ENCODE results near the gene EGLN2.
"Not testable (repeated sequence)": the region's sequence is repeated elsewhere in the genome, so short reads cannot be mapped to it uniquely, and the experiment has no call there.

The EGLN2 gene

DNA sequence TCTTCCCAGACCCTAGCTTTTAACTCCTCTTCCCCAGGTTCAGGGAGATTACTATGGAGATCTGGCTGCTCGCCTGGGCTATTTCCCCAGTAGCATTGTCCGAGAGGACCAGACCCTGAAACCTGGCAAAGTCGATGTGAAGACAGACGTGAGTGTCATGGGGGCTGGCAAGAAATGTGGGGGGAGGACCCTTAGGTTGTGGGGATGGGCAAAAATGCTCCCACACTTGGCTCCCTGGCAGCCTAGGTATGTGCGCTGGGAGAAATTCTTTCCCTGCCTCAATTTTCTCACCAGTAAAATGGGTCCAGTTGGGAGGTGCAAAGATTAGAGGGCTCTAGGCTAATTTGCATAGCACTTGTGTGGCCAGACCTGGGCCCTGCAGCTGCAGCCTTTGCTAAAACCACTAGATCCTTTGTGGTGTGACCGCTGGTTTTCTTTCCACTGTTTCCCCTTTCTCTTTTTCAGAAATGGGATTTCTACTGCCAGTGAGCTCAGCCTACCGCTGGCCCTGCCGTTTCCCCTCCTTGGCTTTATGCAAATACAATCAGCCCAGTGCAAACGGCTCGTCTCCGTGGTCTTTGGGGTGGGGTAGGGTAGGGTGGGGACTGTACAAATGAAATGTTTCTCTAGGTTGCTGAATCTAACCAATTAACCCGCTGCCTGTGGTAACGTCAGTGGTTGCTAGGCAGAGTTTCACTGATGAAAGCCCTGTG lies 21.9 kb upstream of the EGLN2 start:
- DNase-seq, result peak; percentile 87

GRCh38 chr19:40777645-40777936 lies 21.4 kb upstream of the EGLN2 start:
- DNase-seq, result no peak

GRCh38 chr19:40777937-40778705 lies 20.9 kb upstream of the EGLN2 start, which contains the start of gene RAB4B:
Gene RAB4B, plus strand, starts transcription at chr19:40778247. Its CDS starts 129 bp downstream, at chr19:40778376.
- peak; percentile 98 for DNase-seq

DNA sequence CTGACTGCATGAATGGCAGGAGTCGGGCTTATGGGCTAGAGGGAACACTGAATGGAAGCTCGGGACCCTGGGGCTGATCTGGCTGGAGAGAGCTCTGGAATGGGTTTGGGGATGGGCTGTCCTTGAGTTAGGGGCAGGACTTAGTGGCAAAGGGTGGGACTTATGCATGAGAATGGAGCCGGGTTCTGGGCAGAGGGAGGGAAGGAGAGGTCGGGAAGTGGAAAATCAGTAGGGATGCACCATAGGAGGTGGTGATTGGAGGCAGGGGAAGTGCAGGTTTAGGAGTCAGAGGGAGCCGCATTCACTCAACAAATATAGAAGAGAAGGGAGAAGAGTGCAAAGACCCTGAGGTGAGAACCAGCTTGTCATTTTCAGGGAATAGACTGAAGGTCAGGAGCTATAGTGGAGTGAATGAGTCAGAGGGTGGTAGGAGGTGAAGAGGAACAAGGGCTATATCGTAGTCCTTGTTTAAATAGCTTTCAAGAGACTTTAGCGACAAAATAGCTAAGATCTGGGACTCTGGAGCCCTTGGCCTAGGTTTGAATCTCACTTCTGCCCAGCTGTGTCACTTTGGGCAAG lies 20.2 kb upstream of the EGLN2 start:
- DNase-seq, result no peak

DNA sequence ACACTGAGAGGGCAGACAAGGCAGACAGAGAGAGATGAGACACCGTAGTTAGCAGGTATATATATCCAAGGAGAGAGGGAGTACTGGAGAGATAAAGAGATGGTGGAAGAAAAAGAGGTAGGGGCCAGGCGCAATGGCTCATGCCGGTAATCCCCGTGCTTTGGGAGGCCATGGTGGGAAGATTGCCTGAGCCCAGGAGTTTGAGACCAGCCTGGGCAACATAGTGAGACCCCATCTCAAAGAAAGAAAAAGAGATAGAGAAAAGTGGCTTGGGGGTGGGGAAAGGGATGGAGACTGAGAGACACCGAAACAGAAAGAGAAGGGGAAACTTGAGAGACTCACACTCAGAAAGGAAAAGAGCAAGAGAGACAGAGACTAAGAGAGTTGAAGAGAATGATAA lies 18.4 kb upstream of the EGLN2 start:
- no peak for DNase-seq

DNA sequence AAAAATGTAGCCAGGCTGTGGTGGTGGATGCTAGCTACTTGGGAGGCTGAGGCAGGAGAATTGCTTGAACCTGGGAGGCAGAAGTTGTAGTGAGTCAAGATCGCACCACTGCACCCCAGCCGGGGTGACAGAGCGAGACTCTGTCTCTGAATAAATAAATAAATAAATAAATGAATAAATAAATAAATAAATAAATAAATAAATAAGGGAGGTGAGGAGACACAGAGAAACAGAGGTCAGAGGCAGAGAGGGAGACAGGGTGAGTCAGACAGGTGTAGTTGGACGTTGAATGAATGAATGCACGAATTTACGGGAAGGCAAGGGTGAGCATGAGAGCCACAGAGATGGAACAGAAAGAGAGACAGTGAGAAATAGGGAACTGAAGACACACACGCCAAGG lies 17.9 kb upstream of the EGLN2 start:
- no peak for DNase-seq

GRCh38 chr19:40783711-40784110 lies 15.3 kb upstream of the EGLN2 start:
- no peak for DNase-seq

DNA sequence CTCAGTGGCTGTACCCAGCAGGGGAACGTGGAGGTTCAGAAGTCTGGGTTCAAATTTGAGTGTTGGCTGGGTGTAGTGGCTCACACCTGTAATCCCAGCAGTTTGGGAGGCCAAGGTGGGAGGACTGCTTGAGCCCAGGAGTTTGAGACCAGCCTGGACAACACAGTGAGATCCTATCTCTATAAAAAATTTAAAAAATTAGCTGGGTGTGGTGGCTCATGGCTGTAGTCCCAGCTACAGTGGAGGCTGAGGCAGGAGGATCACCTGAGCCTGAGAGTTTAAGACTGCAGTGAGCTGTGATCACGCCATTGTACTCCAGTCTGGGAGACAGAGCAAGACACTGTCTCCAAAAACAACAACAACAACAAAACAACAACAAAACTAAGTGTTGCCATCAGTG lies 14.8 kb upstream of the EGLN2 start:
- not testable (repeated sequence) for DNase-seq

GRCh38 chr19:40785526-40785925 lies 13.5 kb upstream of the EGLN2 start:
- no peak for DNase-seq

- DNase-seq, result no peak
These were observed 12.6 kb upstream of the EGLN2 start for GRCh38 chr19:40786060-40787037.

GRCh38 chr19:40791349-40791748 lies 7.6 kb upstream of the EGLN2 start:
- no peak for DNase-seq

- DNase-seq, result no peak
These were observed 7.0 kb upstream of the EGLN2 start for GRCh38 chr19:40791996-40792395.

DNA sequence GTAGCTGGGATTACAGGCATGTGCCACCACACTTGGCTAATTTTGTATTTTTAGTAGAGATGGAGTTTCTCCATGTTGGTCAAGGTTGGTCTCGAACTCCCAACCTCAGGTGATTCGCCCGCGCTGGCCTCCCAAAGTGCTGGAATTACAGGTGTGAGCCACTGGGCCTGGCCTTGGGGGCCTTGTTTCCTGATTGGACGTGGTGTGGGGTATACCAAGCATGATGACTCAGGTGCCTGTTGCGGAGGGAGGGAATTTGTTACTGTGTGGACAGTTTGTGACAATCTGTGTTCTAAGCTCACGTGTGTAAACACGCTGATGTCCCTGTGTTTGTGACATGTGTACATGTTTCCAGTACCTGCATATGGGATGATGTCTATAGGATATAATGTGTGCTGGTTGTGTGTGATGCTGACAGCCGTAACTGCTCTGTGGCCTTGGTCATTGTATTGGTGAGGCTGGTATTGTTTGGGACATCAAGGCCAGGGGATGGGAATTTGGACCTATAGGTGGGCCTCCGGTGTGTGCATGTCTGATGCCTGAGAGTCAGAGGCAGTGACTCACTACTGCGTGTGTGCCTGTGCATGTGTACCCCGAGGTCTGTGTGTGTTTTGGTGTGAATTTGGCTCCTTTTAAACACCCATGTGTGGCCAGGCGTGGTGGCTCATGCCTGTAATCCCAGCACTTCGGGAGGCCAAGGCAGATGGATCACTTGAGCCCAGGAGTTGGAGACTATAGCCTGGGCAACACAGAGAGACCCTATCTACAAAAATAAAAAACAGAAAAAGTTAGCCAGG lies 1.6 kb upstream of the EGLN2 start:
- no peak for DNase-seq

DNA sequence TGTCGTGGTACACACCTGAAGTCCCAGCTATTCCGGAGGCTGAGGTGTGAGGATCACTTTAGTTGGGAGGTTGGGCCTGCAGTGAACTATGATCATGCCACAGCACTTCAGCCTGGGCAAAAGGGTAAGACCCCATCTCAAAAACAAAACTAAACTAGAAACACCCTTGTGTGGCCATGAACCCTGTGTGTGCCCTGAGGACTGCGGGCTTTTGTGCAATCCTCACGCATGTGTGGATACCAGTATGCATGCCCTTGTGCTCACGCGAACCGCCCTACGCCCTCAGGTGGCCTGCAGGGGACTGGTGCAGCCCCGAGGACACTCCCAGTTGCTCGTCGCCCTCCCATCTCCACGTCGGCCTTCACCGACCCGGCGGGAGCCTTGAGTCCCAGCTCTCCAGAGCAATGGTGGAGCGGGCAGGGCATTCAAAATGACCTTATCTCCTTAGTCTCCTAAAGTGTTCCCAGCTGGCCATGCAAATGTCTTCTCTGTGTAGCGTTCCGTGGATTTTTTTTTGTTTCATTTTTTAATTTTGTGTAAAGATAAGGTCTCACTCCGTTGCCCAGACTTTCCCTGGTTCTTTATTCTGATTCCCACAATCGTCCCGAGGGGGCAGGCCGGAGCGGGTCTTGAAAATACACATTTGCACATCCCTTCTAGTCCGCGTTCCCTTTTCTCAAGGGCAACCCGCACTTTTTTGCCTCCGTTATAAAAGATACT lies 868 bp upstream of the EGLN2 start:
- peak; percentile 73 for DNase-seq

GRCh38 chr19:40799558-40800338 lies 757 bp downstream of the EGLN2 start:
- no peak for DNase-seq

GRCh38 chr19:40800339-40800996 lies 1.5 kb downstream of the EGLN2 start:
- no peak for DNase-seq

GRCh38 chr19:40800997-40801377 lies 2.0 kb downstream of the EGLN2 start:
- DNase-seq, result no peak

GRCh38 chr19:40801426-40802299 lies 2.7 kb downstream of the EGLN2 start:
- DNase-seq, result no peak
